Measurements from ENCODE around the gene DIP2C. TPM values are rescaled to one million over a fixed set of nuclear protein-coding genes. Genes with fewer than 3 reads are reported as not detected.

The DIP2C gene
- total RNA-seq, 6 experiments from 2014 or later, result 23.2 to 28.9 (median 26.3) TPM

DNA sequence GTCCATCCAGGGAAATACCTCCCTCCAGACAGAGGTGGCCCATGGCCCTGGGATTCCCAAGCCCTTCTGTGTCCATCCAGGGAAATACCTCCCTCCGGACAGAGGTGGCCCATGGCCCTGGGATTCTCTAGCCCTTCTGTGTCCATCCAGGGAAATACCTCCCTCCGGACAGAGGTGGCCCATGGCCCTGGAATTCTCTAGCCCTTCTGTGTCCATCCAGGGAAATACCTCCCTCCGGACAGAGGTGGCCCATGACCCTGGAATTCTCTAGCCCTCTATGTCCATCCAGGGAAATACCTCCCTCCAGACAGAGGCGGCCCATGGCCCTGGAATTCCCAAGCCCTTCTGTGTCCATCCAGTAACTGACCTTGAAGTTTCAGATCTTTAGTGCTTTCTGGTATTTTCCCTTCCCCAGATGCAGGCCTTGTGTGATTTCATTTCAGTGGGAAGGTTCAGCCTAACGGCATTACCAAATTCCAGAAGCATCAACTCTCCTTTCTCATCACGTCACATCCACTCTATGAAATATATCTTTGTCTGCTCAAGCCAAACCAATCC, 28.8 kb upstream of the DIP2C start:
- no peak overlapping the region for H3K27ac Mint-ChIP-seq
- no peak for DNase-seq
- no peaks in the 10 kb centered on the region for H3K4me1 Mint-ChIP-seq (ENCODE audit: low read depth)
- peaks cover 24% of the 10 kb centered on the region for H3K27me3 Mint-ChIP-seq (ENCODE audit: insufficient read depth)
- peaks cover 8% of the 10 kb centered on the region for H3K36me3 Mint-ChIP-seq (ENCODE audit: low read depth)
- H3K9me3 Mint-ChIP-seq, result peaks cover 33% of the 10 kb centered on the region
- TF ChIP-seq, protein P1, sequence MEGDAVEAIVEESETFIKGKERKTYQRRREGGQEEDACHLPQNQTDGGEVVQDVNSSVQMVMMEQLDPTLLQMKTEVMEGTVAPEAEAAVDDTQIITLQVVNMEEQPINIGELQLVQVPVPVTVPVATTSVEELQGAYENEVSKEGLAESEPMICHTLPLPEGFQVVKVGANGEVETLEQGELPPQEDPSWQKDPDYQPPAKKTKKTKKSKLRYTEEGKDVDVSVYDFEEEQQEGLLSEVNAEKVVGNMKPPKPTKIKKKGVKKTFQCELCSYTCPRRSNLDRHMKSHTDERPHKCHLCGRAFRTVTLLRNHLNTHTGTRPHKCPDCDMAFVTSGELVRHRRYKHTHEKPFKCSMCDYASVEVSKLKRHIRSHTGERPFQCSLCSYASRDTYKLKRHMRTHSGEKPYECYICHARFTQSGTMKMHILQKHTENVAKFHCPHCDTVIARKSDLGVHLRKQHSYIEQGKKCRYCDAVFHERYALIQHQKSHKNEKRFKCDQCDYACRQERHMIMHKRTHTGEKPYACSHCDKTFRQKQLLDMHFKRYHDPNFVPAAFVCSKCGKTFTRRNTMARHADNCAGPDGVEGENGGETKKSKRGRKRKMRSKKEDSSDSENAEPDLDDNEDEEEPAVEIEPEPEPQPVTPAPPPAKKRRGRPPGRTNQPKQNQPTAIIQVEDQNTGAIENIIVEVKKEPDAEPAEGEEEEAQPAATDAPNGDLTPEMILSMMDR (IDR thresholded peaks at IDR 0.05), result no peak
- H3K4me3 Mint-ChIP-seq, result no peak overlapping the region

DNA sequence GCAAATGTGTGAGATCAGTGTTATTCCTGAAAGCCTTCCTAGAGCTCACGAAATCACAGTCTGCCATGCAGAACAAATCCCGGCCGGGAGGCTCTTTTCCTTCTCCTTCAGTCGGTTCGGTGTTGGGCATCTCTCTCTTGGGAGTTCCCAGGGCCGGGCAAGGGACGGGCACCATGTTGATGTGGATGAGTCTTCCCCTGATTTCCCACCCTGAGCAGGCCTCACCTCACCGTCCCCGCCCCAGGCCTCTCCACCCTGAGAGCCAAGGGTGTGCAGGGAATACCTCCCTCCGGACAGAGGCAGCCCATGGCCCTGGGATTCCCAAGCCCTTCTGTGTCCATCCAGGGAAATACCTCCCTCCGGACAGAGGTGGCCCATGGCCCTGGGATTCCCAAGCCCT, 28.0 kb upstream of the DIP2C start:
- Mint-ChIP-seq H3K27ac (no peak overlapping the region), H3K36me3 (ENCODE audit: low read depth) (peaks cover 8% of the 10 kb centered on the region), H3K4me3 (no peak overlapping the region), H3K4me1 (ENCODE audit: low read depth) (no peaks in the 10 kb centered on the region), H3K27me3 (ENCODE audit: insufficient read depth) (peaks cover 23% of the 10 kb centered on the region), H3K9me3 (peaks cover 28% of the 10 kb centered on the region)
- TF ChIP-seq, protein P1 (IDR thresholded peaks at IDR 0.05), result no peak
- no peak for DNase-seq

DNA sequence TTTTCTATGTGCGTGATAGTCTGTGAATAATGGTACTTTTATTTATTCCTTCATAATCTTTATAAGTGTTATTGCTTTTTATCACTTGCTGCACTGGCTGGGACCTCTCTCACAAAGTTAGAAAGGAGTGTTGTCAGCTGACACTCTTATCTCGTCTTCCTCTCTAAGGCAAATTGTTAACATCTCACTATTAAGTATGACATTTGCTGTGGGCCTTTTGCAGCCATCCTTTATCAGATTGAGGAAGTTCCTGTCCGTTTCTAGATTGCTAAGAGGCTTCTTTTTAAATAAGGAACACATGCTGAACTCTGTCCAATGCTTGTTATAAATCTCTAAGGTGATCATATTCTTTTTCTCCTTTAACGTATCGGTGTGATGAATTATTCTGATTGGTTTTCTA, 27.4 kb upstream of the DIP2C start:
- no peak overlapping the region for H3K4me3 Mint-ChIP-seq
- H3K9me3 Mint-ChIP-seq, result peaks cover 26% of the 10 kb centered on the region
- DNase-seq, result no peak
- peaks cover 25% of the 10 kb centered on the region for H3K27me3 Mint-ChIP-seq (ENCODE audit: insufficient read depth)
- H3K4me1 Mint-ChIP-seq (ENCODE audit: low read depth), result no peaks in the 10 kb centered on the region
- TF ChIP-seq, protein P1 (IDR thresholded peaks at IDR 0.05), result no peak
- H3K27ac Mint-ChIP-seq, result no peak overlapping the region
- peaks cover 8% of the 10 kb centered on the region for H3K36me3 Mint-ChIP-seq (ENCODE audit: low read depth)

DNA sequence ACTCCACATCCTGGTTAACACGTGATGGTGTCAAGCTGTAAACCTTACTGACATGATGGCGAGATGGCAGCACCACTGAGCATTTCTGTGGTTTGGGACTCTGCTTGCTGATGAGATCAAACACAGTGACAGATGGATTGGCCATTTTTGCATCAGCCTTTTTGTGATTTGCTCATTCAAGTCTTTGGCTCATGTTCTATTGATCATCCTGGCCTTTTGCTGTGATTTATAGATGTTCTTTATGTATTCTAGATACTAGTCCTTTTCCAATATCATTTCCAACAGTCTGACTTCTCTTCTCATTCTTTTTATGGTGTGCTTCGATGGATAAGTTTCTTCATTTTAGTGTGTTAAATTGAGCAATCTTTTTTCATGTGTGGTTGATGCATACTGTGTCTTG, 24.7 kb upstream of the DIP2C start:
- peaks cover 8% of the 10 kb centered on the region for H3K36me3 Mint-ChIP-seq (ENCODE audit: low read depth)

DNA sequence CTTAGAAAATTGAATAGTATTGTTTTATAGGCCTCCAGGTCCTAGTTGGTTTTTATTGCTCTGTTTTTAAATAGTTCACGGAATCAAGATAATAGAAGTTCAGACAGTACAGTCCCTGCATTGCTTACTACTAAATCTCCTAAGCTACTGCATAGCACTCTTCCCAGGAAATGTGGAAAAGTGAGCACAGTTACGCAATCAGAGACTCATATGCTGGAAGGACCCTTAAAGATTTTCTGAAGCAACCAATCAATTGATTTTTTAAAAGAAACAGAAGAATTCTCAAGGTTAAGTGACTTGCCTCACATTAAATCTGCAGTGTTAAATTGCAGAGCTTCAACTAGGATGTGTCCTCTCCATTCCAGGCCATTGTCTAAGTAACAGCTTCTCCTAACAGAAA, 23.1 kb upstream of the DIP2C start:
- Mint-ChIP-seq H3K27me3 (ENCODE audit: insufficient read depth) (peaks cover 13% of the 10 kb centered on the region), H3K36me3 (ENCODE audit: low read depth) (peaks cover 8% of the 10 kb centered on the region), H3K4me3 (no peak overlapping the region), H3K9me3 (peaks cover 26% of the 10 kb centered on the region), H3K27ac (no peak overlapping the region), H3K4me1 (ENCODE audit: low read depth) (no peaks in the 10 kb centered on the region)
- DNase-seq, result no peak
- TF ChIP-seq, protein P1 (IDR thresholded peaks at IDR 0.05), result no peak

More for the DNA sequence above, 24.7 kb upstream of the DIP2C start:
- Mint-ChIP-seq H3K27me3 (ENCODE audit: insufficient read depth) (peaks cover 21% of the 10 kb centered on the region), H3K9me3 (peaks cover 26% of the 10 kb centered on the region), H3K27ac (no peak overlapping the region), H3K4me3 (no peak overlapping the region), H3K4me1 (ENCODE audit: low read depth) (no peaks in the 10 kb centered on the region)
- TF ChIP-seq, protein P1 (IDR thresholded peaks at IDR 0.05), result no peak
- no peak for DNase-seq

DNA sequence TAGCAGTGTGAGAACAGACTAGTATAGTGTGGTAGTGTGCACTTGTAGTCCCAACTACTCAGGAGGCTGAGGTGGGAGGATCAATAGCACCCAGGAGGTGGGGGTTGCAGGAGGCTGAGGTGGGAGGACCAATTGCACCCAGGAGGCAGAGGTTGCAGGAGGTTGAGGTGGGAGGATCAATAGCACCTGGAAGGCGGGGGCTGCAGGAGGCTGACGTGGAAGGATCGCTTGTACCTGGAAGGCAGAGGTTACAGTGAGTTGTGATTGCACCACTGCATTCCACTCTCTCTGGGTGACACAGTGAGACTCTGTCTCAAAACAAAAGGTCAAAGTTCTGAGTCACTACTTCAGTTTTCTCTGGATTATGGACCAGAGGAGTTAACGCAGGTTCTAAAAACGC, 22.6 kb upstream of the DIP2C start:
- Mint-ChIP-seq H3K9me3 (peaks cover 26% of the 10 kb centered on the region), H3K27ac (no peak overlapping the region), H3K27me3 (ENCODE audit: insufficient read depth) (peaks cover 18% of the 10 kb centered on the region), H3K4me3 (no peak overlapping the region), H3K36me3 (ENCODE audit: low read depth) (peaks cover 8% of the 10 kb centered on the region), H3K4me1 (ENCODE audit: low read depth) (no peaks in the 10 kb centered on the region)
- DNase-seq, result no peak
- TF ChIP-seq, protein P1 (IDR thresholded peaks at IDR 0.05), result no peak

Measured in HFFc6 (cell line).